PC-9 (cell line): ENCODE results near the gene SLC13A4. TPM values are rescaled to one million over a fixed set of nuclear protein-coding genes. Genes with fewer than 3 reads are reported as not detected.

ENCODE experiments used
- BruUV-seq: library from RNA; stranded (reverse); fragments of 400-500 nt; replicated peaks from 2 replicates; lab custom pipeline; 2021; lab: Mats Ljungman, UMichigan
- CTCF ChIA-PET: fragments of 300-600 bp; sonication (Branson Sonifier 250); formaldehyde crosslinking; loops from one replicate; lab custom pipeline; 2022; ENCODE audit warnings: antibody characterized with exemption; lab: Charles Lee
- POLR2A ChIA-PET: fragments of 300-600 bp; sonication (Branson Sonifier 250); formaldehyde crosslinking; loops from one replicate; lab custom pipeline; 2022; ENCODE audit warnings: antibody characterized with exemption; ENCODE audit not compliant: unreplicated experiment; lab: Charles Lee
- DNase-seq, 2 experiments: peaks; one replicate each; pipeline versions ENCODE4 v3.0.0 to v3.0.0-alpha.2; 2015 to 2022; ENCODE audit warnings: mixed read lengths in 1 of 2
- H2AFZ ChIP-seq: fragments of 200-600 bp; sonication (generic); 2 replicates; pipeline ENCODE4 v1.8.1; 2017; ENCODE audit warnings: antibody characterized with exemption
- H3F3A ChIP-seq: fragments of 200-600 bp; sonication (generic); 2 replicates; pipeline ENCODE4 v1.8.1; 2017; ENCODE audit warnings: antibody characterized with exemption, mild to moderate bottlenecking, low read depth; ENCODE audit not compliant: insufficient read depth
- H3K27ac ChIP-seq: fragments of 200-600 bp; sonication (generic); 2 replicates; pipeline ENCODE4 v1.6.1; 2016; ENCODE audit warnings: mixed run types
- H3K27me3 ChIP-seq: fragments of 200-600 bp; sonication (generic); 2 replicates; pipeline ENCODE4 v1.6.1; 2016; ENCODE audit warnings: low read depth, mixed run types; ENCODE audit not compliant: insufficient read depth
- H3K36me3 ChIP-seq: fragments of 200-600 bp; sonication (generic); 2 replicates; pipeline ENCODE4 v1.6.1; 2016; ENCODE audit warnings: low read depth, mixed run types
- H3K4me1 ChIP-seq: fragments of 200-600 bp; sonication (generic); replicated peaks from 2 replicates; pipeline ENCODE4 v1.6.1; 2016; ENCODE audit warnings: mixed run types; ENCODE audit not compliant: insufficient read depth
- H3K4me2 ChIP-seq: fragments of 200-600 bp; sonication (generic); 2 replicates; pipeline ENCODE4 v1.6.1; 2017; ENCODE audit warnings: mixed run types
- H3K4me3 ChIP-seq: fragments of 200-600 bp; sonication (generic); 2 replicates; pipeline ENCODE4 v1.6.1; 2016; ENCODE audit warnings: mixed run types
- H3K79me2 ChIP-seq: fragments of 200-600 bp; sonication (generic); 2 replicates; pipeline ENCODE4 v1.6.1; 2017; ENCODE audit warnings: low read depth, mixed run types
- H3K9me2 ChIP-seq: fragments of 200-600 bp; sonication (generic); 2 replicates; pipeline ENCODE4 v1.8.1; 2017; ENCODE audit warnings: mild to moderate bottlenecking; ENCODE audit not compliant: insufficient read depth
- H3K9me3 ChIP-seq: fragments of 200-600 bp; sonication (generic); 2 replicates; pipeline ENCODE4 v1.8.1; 2016; ENCODE audit warnings: low read depth; ENCODE audit not compliant: insufficient read depth
- H4K20me1 ChIP-seq: fragments of 200-600 bp; sonication (generic); 2 replicates; pipeline ENCODE4 v1.8.1; 2017; ENCODE audit not compliant: insufficient read depth
- EZH2 ChIP-seq: fragments of 200-600 bp; sonication (generic); IDR thresholded peaks from 2 replicates; pipeline ENCODE4 v1.8.0; 2017; ENCODE audit warnings: antibody characterized with exemption, low read depth
- intact Hi-C: fragments of 100-400 bp; cut with micrococcal nuclease; formaldehyde crosslinking; loops from one replicate; pipeline ENCODE4 v1.10.0; 2022; ENCODE audit not compliant: unreplicated experiment
- total RNA-seq: library from RNA; stranded (reverse); gene quantifications from 2 replicates; pipeline ENCODE4 v1.2.3, GENCODE V29; 2021
- TF ChIP-seq, protein P1 (sequence below): fragments of 200-600 bp; sonication (generic); conservative IDR thresholded peaks from 2 replicates; pipeline ENCODE4 v1.6.1; 2017; ENCODE audit warnings: mixed run types, antibody characterized with exemption, mild to moderate bottlenecking, moderate library complexity

The SLC13A4 gene
- total RNA-seq, 1 experiment from 2014 or later = not detected

DNA sequence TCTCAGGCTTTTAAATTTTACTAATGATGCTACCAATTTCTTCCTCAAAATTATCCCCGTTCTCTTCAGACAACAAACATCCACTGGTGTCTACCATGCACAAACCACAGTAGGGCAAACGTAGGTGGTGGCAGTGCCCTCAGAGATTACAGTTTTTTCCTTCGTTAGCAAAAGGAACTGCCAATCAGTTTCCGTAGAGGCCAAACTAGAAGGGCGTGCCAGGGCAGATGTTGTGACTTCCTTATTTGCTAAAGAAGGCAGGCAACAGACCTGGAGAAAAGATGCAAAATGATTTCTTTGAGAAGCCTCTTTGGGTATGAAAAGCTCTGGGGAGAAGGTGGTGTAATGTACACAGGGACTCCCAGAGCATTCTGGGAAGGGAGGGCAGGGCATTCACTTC, 28.2 kb upstream of the SLC13A4 start:
- ChIA-PET POLR2A (interaction anchor here (0.7 kb wide), 1 partner anchor 45 kb away, joined by 3 read pairs; no protein-coding TSS in a partner anchor), CTCF (no interaction called here)
- intact Hi-C loops = no loop called here
- Histone ChIP-seq H2AFZ (no peak overlapping the region), H3K9me3 (no peaks in the 10 kb centered on the region), H3K36me3 (no peaks in the 10 kb centered on the region), H3K4me2 (no peak overlapping the region), H3K27ac (no peak overlapping the region), H3F3A (0 out of 2 replicates have a peak, but pooled peaks cover 3% of the 10 kb centered on the region), H3K79me2 (no peaks in the 10 kb centered on the region), H4K20me1 (no peaks in the 10 kb centered on the region), H3K4me1 (peaks cover 12% of the 10 kb centered on the region; the same call in 1 of the 2 replicates), H3K27me3 (no peaks in the 10 kb centered on the region), H3K9me2 (no peaks in the 10 kb centered on the region), H3K4me3 (no peak overlapping the region)
- no TSS peak for BruUV-seq
- no peak for TF ChIP-seq EZH2
- TF ChIP-seq, protein P1, sequence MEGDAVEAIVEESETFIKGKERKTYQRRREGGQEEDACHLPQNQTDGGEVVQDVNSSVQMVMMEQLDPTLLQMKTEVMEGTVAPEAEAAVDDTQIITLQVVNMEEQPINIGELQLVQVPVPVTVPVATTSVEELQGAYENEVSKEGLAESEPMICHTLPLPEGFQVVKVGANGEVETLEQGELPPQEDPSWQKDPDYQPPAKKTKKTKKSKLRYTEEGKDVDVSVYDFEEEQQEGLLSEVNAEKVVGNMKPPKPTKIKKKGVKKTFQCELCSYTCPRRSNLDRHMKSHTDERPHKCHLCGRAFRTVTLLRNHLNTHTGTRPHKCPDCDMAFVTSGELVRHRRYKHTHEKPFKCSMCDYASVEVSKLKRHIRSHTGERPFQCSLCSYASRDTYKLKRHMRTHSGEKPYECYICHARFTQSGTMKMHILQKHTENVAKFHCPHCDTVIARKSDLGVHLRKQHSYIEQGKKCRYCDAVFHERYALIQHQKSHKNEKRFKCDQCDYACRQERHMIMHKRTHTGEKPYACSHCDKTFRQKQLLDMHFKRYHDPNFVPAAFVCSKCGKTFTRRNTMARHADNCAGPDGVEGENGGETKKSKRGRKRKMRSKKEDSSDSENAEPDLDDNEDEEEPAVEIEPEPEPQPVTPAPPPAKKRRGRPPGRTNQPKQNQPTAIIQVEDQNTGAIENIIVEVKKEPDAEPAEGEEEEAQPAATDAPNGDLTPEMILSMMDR = no peak
- DNase-seq = no peak

DNA sequence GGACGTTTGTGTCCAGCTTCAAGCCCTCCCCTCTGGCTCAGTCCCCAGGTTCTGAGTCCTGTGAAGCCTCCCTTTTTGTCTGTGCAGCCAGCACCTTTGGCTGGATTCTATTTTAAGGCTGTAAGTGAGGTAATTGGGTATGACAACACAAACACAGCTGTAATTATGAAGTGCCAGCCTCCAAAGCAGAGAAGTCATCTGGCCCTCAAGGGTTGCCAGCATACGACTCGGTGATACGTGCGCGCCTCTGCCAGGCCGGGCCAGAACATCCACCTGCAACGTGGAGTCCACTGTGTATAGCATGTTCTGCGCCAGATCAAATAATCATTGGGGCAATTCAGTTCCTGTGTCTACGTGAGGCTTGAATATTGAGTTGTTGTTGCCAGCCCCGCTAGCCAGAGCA, 27.4 kb upstream of the SLC13A4 start:
- BruUV-seq = no TSS peak
- CTCF ChIA-PET = no interaction called here

DNA sequence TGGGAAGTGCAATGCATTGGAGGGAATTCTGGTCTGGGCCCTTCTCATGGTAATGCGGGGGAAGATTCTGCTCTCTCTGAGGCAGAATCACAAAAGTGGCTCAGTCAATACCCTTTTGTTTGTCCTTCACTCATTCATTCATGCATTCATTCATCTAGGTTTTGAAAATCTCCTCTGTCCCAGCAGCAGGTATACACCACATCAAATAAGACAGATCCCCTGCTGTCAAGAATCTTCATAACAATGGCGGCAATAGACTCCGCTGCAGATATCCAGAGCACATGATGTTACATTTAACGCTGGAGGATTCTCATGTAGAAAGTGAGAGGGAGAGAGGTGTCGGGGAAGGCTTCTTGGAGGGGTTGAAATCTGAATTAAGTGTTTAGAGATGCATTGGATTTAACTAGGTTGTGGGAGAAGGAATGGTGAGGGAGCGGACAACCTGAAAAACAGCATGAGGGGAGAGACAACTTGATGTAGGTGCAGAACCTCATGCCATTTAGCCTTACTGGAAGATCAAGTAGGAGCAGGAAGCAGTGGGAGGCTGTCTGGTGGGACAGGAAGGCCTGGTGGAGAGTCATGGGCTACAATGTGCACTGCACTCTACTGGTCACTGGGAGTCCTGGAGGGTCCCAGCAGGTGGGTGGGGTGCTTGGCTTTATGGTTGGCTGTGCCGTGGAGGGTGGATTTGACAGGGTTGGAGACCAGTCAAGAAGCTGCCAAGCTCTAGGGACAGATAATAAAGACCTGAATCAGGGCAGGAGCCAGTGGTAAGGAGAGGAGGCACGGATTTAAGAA, 25.8 kb upstream of the SLC13A4 start:
- POLR2A ChIA-PET = no interaction called here
- Histone ChIP-seq H3K27me3 (no peaks in the 10 kb centered on the region), H3K36me3 (no peaks in the 10 kb centered on the region), H3F3A (no peaks in the 10 kb centered on the region), H2AFZ (no peak overlapping the region), H3K27ac (no peak overlapping the region), H3K9me2 (no peaks in the 10 kb centered on the region), H3K4me3 (no peak overlapping the region), H3K4me1 (no peaks in the 10 kb centered on the region), H3K4me2 (no peak overlapping the region), H3K9me3 (no peaks in the 10 kb centered on the region), H3K79me2 (no peaks in the 10 kb centered on the region), H4K20me1 (no peaks in the 10 kb centered on the region)
- CTCF ChIA-PET = no interaction called here
- DNase-seq = no peak
- BruUV-seq = no TSS peak
- TF ChIP-seq EZH2 = no peak
- TF ChIP-seq, protein P1 = no peak
- intact Hi-C loops = no loop called here

More for the DNA sequence above, 27.4 kb upstream of the SLC13A4 start:
- Histone ChIP-seq H3K4me3 (no peak overlapping the region), H3K27me3 (no peaks in the 10 kb centered on the region), H3K79me2 (no peaks in the 10 kb centered on the region), H3K9me2 (no peaks in the 10 kb centered on the region), H2AFZ (no peak overlapping the region), H3K27ac (no peak overlapping the region), H3K9me3 (no peaks in the 10 kb centered on the region), H4K20me1 (no peaks in the 10 kb centered on the region), H3F3A (0 out of 2 replicates have a peak, but pooled peaks cover 3% of the 10 kb centered on the region), H3K4me2 (no peak overlapping the region), H3K36me3 (no peaks in the 10 kb centered on the region), H3K4me1 (peaks cover 12% of the 10 kb centered on the region; the same call in 1 of the 2 replicates)
- intact Hi-C loops = no loop called here
- POLR2A ChIA-PET = interaction anchor here (0.6 to 0.7 kb wide), 2 partner anchors 110 to 165 kb away, joined by 4 to 6 read pairs; no protein-coding TSS in a partner anchor
- no peak for TF ChIP-seq EZH2
- TF ChIP-seq, protein P1 = no peak
- DNase-seq = no peak
